HG02970 (cell line): ENCODE measurements around the gene GAREM1.
"Not testable (repeated sequence)": the region's sequence is repeated elsewhere in the genome, so short reads cannot be mapped to it uniquely, and the experiment has no call there.

ENCODE experiments used
- ATAC-seq: cut with Tn5 transposase; IDR thresholded peaks from one replicate; pipeline ENCODE4 v1.9.1; 2021; ENCODE audit warnings: mild to moderate bottlenecking, moderate library complexity, moderate number of reproducible peaks; ENCODE audit not compliant: unreplicated experiment, low FRiP score

Gene GAREM1

GRCh38 chr18:32270341-32270740 lies 200.3 kb downstream of the GAREM1 start:
- ATAC-seq, result no peak

- no peak for ATAC-seq
Measured at GRCh38 chr18:32267463-32267862, 203.2 kb downstream of the GAREM1 start.

GRCh38 chr18:32264401-32264800 lies 206.3 kb downstream of the GAREM1 start:
- ATAC-seq, result no peak

- ATAC-seq, result no peak
Measured at GRCh38 chr18:32262092-32262491, 208.6 kb downstream of the GAREM1 start.

GRCh38 chr18:32261003-32261402 lies 209.7 kb downstream of the GAREM1 start:
- ATAC-seq, result no peak

- no peak for ATAC-seq
Measured at GRCh38 chr18:32259553-32259952, 211.1 kb downstream of the GAREM1 start.

GRCh38 chr18:32258558-32259204 lies 212.0 kb downstream of the GAREM1 start:
- no peak for ATAC-seq

GRCh38 chr18:32258148-32258547 lies 212.5 kb downstream of the GAREM1 start:
- no peak for ATAC-seq

- no peak for ATAC-seq
Measured at GRCh38 chr18:32257084-32257785, 213.4 kb downstream of the GAREM1 start.

- no peak for ATAC-seq
Measured at GRCh38 chr18:32255570-32255969, 215.1 kb downstream of the GAREM1 start.

- ATAC-seq, result no peak
Measured at GRCh38 chr18:32252141-32252860, 218.4 kb downstream of the GAREM1 start.

GRCh38 chr18:32251466-32251865 lies 219.2 kb downstream of the GAREM1 start:
- no peak for ATAC-seq

GRCh38 chr18:32249147-32249929 lies 221.3 kb downstream of the GAREM1 start:
- no peak for ATAC-seq

- ATAC-seq, result no peak
Measured at GRCh38 chr18:32244881-32245280, 225.8 kb downstream of the GAREM1 start.

- ATAC-seq, result no peak
Measured at GRCh38 chr18:32243358-32243757, 227.3 kb downstream of the GAREM1 start.

- ATAC-seq, result no peak
Measured at GRCh38 chr18:32242395-32242794, 228.3 kb downstream of the GAREM1 start.

GRCh38 chr18:32238635-32239268 lies 231.9 kb downstream of the GAREM1 start:
- no peak for ATAC-seq

- no peak for ATAC-seq
Measured at GRCh38 chr18:32237049-32237448, 233.6 kb downstream of the GAREM1 start.

GRCh38 chr18:32233348-32233747 lies 237.3 kb downstream of the GAREM1 start:
- ATAC-seq, result not testable (repeated sequence)

- no peak for ATAC-seq
Measured at GRCh38 chr18:32219431-32220018, 251.2 kb downstream of the GAREM1 start.
